ENCODE data around the gene SWT1.

DNA sequence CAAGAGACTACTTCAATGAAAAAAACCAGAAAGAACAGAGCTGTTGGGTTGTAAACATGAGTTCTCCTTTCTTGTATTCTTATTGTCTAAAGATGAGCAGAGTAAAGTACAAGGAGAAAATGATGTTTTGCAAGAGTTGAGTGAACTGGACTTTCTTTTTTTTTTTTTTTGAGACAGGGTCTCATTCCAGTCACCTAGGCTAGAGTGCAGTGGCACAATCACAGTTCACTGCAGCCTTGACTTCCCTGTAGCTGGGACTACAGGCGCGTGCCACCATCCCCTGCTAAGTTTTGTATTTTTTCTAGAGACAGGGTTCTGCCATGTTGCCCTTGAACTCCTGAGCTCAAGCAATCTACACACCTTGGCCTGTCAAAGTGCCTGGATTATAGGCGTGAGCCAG lies 167.2 kb downstream of the SWT1 start:
- no peak for TF ChIP-seq CTCF (conservative IDR thresholded peaks at IDR 0.05)
- no peak for TF ChIP-seq ZFX (IDR thresholded peaks at IDR 0.05)
